DOHH2 (cell line): ENCODE data around the gene MBD1.

Experiments
- H3F3A ChIP-seq: fragments of 200-600 bp; sonication (generic), shearing (Covaris generic); 2 replicates; pipeline ENCODE4 v1.6.0; 2016; ENCODE audit warnings: antibody characterized with exemption, mild to moderate bottlenecking; ENCODE audit not compliant: control insufficient read depth, insufficient read depth
- H3K27ac ChIP-seq: fragments of 200-600 bp; sonication (generic); 2 replicates; pipeline ENCODE4 v1.5.1; 2014; ENCODE audit warnings: low read depth, mild to moderate bottlenecking, low read length, moderate library complexity
- H3K27me3 ChIP-seq: fragments of 200-600 bp; sonication (generic); 2 replicates; pipeline ENCODE4 v1.6.1; 2014; ENCODE audit warnings: mild to moderate bottlenecking, low read length, mixed read lengths; ENCODE audit not compliant: control insufficient read depth
- H3K36me3 ChIP-seq: fragments of 200-600 bp; sonication (generic); 2 replicates; pipeline ENCODE4 v1.6.1; 2014; ENCODE audit warnings: mild to moderate bottlenecking, low read length, moderate library complexity, mixed read lengths; ENCODE audit not compliant: control insufficient read depth
- H3K4me1 ChIP-seq: fragments of 200-600 bp; sonication (generic); 2 replicates; pipeline ENCODE4 v1.6.1; 2014; ENCODE audit warnings: mild to moderate bottlenecking, low read length, mixed read lengths; ENCODE audit not compliant: control insufficient read depth
- H3K4me2 ChIP-seq: fragments of 200-600 bp; sonication (generic); 2 replicates; pipeline ENCODE4 v1.6.0; 2014; ENCODE audit warnings: mild to moderate bottlenecking, low read length, moderate library complexity
- H3K4me3 ChIP-seq: fragments of 200-600 bp; sonication (generic); 2 replicates; pipeline ENCODE4 v1.5.1; 2014; ENCODE audit warnings: mild to moderate bottlenecking, low read length, mixed read lengths
- H3K79me2 ChIP-seq: fragments of 200-600 bp; sonication (generic); 2 replicates; pipeline ENCODE4 v1.6.1; 2014; ENCODE audit warnings: mild to moderate bottlenecking, low read length, mixed read lengths; ENCODE audit not compliant: control insufficient read depth
- H3K9me2 ChIP-seq: fragments of 200-600 bp; sonication (generic); replicated peaks from 2 replicates; pipeline ENCODE4 v1.6.1; 2014; ENCODE audit warnings: mild to moderate bottlenecking, low read length, mixed read lengths; ENCODE audit not compliant: control insufficient read depth
- H3K9me3 ChIP-seq: fragments of 200-600 bp; sonication (generic); 2 replicates; pipeline ENCODE4 v1.6.1; 2014; ENCODE audit warnings: antibody characterized with exemption, low read length, mixed read lengths; ENCODE audit not compliant: control insufficient read depth, insufficient read depth
- H4K20me1 ChIP-seq: fragments of 200-600 bp; sonication (generic); 2 replicates; pipeline ENCODE4 v1.6.0; 2014; ENCODE audit warnings: low read depth, mild to moderate bottlenecking, antibody characterized with exemption, low read length, moderate library complexity; ENCODE audit not compliant: control insufficient read depth, insufficient read depth
- EZH2phosphoT487 ChIP-seq: fragments of 200-600 bp; sonication (generic); IDR thresholded peaks from 2 replicates; pipeline ENCODE4 v1.6.1; 2017; ENCODE audit warnings: borderline replicate concordance, mild to moderate bottlenecking, antibody characterized with exemption, low read length, moderate library complexity, mixed read lengths
- TF ChIP-seq, protein P1 (sequence below): fragments of 200-600 bp; sonication (generic); IDR thresholded peaks from one replicate; pipeline ENCODE4 v1.5.1; 2014; ENCODE audit warnings: antibody characterized with exemption, mild to moderate bottlenecking, low read depth, low read length; ENCODE audit not compliant: poor library complexity, severe bottlenecking

The MBD1 gene

DNA sequence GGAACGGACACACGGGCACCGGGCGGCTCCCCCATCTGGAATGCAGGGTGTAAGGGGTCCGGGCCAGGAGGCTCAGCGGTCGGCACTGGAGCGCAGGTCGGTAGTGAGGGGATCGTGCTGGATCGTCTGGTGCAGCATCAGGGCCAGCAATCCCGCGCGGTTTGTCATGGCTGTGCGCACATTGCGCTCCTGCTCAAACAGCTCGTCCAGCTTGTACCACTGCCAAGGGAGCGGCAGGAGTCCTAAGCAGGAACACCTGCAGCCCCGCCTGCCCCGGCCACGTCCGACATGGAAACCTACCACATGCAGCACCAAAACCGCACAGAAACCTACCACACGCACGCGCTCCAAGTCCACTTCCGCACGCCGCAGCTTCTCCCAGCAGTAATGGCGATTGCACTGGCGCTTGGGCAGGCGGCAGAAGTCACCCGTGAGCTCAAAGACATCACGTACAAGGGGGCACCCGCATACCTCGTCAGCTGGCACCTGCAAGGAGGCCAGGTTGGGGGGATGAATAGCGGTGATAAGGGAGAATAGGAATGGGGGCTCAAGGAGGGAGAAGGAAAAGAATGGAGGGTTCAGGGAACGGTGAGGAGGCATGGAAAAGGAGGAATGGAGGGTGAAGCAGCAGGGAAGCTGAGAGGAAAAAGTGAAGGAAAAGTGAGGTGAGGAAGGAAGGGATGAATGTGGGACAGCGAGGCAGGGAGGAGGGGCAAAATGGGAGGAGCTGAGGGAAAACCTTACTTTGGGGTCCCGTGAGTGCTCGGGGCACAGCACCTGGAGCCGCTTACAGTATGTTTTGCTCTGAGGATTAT lies 1.4 kb upstream of the MBD1 start:
- Histone ChIP-seq H4K20me1 (peaks cover 19% of the 10 kb centered on the region; the same call in 1 of the 2 replicates), H3K9me2 (no peaks in the 10 kb centered on the region), H3F3A (no peaks in the 10 kb centered on the region), H3K4me1 (peaks cover 36% of the 10 kb centered on the region), H3K27me3 (no peaks in the 10 kb centered on the region), H3K27ac (no peak overlapping the region), H3K9me3 (no peaks in the 10 kb centered on the region), H3K79me2 (peaks cover 63% of the 10 kb centered on the region), H3K4me2 (peak overlapping the region; percentile 95), H3K4me3 (peak overlapping the region; percentile 98; the same call in 1 of the 2 replicates), H3K36me3 (peaks cover 85% of the 10 kb centered on the region)
- TF ChIP-seq, protein P1, sequence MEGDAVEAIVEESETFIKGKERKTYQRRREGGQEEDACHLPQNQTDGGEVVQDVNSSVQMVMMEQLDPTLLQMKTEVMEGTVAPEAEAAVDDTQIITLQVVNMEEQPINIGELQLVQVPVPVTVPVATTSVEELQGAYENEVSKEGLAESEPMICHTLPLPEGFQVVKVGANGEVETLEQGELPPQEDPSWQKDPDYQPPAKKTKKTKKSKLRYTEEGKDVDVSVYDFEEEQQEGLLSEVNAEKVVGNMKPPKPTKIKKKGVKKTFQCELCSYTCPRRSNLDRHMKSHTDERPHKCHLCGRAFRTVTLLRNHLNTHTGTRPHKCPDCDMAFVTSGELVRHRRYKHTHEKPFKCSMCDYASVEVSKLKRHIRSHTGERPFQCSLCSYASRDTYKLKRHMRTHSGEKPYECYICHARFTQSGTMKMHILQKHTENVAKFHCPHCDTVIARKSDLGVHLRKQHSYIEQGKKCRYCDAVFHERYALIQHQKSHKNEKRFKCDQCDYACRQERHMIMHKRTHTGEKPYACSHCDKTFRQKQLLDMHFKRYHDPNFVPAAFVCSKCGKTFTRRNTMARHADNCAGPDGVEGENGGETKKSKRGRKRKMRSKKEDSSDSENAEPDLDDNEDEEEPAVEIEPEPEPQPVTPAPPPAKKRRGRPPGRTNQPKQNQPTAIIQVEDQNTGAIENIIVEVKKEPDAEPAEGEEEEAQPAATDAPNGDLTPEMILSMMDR: no peak
- TF ChIP-seq EZH2phosphoT487: no peak

DNA sequence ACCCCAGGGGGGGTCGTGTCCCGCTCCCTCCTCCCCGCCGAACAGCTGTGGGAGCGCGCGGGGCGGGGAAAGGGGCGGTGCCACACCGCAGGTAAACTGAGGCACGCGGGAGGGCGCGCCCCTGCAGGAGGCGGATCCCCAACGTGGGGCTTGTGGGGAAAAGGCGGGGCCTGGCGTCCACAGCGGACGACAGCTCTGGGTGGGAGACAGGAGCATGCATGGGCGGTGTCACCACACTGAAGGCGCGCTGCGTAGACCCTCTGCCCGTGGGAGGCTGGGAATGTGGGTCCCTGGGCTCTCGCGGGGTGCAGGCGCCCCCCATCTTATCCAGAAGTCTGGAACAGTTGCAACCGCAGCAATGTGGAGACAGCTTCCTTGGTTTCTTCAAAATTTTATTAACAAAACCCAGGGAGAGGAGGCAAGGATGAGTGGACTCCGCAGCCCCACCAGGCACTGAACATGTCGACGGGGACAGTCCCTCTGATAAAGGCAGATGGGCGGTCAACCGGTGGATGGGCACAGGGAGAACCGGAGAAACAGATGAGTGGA lies 723 bp upstream of the MBD1 start:
- H3K79me2 ChIP-seq: peaks cover 59% of the 10 kb centered on the region
- H3K9me2 ChIP-seq: no peaks in the 10 kb centered on the region
- no peaks in the 10 kb centered on the region for H3F3A ChIP-seq
- peaks cover 86% of the 10 kb centered on the region for H3K36me3 ChIP-seq
- H3K4me1 ChIP-seq: peaks cover 36% of the 10 kb centered on the region
- no peaks in the 10 kb centered on the region for H3K9me3 ChIP-seq
- TF ChIP-seq, protein P1: no peak
- TF ChIP-seq EZH2phosphoT487: no peak
- peak overlapping the region; percentile 98 for H3K4me3 ChIP-seq
- H3K27ac ChIP-seq: peak overlapping the region; percentile 77
- peak overlapping the region; percentile 95 for H3K4me2 ChIP-seq
- H3K27me3 ChIP-seq: no peaks in the 10 kb centered on the region
- H4K20me1 ChIP-seq: peaks cover 19% of the 10 kb centered on the region; the same call in 1 of the 2 replicates

DNA sequence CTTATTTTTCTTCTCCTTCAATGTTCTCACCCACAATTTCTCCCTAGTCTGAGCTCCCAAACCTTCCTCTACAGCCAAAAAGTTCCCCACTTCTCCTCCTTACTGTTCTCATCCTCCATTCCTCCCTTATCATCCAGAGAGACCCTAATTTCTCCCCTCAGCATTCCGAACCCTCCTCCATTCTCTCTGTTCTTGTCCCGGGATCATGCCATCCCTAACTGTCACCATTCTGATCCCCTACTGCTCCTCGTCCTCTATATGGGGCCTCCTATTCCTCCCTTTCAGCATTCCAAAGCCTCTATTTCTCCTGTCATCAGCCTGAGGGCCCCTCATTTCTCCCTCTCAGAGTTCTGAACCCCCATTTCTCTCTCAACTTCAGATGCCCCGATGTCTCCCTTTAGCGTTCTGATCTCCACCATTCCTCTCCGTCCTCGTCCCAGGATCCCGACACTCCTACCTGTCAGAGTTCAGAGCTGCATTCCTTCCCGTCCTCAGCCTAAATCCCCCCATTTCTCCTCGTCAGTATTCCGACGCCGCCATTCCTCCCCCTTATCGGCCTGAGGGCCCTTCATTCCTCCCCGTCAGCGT lies 522 bp downstream of the MBD1 start:
- Histone ChIP-seq H3K36me3 (peaks cover 88% of the 10 kb centered on the region), H3K4me1 (peaks cover 27% of the 10 kb centered on the region), H3K9me3 (no peaks in the 10 kb centered on the region), H3K27me3 (no peaks in the 10 kb centered on the region), H3K27ac (peak overlapping the region; percentile 77), H3K79me2 (peaks cover 46% of the 10 kb centered on the region), H3K9me2 (no peaks in the 10 kb centered on the region), H3K4me2 (peak overlapping the region; percentile 95), H4K20me1 (peaks cover 12% of the 10 kb centered on the region; the same call in 1 of the 2 replicates), H3K4me3 (peak overlapping the region; percentile 98), H3F3A (no peaks in the 10 kb centered on the region)
- TF ChIP-seq, protein P1: no peak
- TF ChIP-seq EZH2phosphoT487: no peak
